Measurements from ENCODE around the gene DEUP1.
"Not testable (repeated sequence)": the region's sequence is repeated elsewhere in the genome, so short reads cannot be mapped to it uniquely, and the experiment has no call there.

The DEUP1 gene, protein sequence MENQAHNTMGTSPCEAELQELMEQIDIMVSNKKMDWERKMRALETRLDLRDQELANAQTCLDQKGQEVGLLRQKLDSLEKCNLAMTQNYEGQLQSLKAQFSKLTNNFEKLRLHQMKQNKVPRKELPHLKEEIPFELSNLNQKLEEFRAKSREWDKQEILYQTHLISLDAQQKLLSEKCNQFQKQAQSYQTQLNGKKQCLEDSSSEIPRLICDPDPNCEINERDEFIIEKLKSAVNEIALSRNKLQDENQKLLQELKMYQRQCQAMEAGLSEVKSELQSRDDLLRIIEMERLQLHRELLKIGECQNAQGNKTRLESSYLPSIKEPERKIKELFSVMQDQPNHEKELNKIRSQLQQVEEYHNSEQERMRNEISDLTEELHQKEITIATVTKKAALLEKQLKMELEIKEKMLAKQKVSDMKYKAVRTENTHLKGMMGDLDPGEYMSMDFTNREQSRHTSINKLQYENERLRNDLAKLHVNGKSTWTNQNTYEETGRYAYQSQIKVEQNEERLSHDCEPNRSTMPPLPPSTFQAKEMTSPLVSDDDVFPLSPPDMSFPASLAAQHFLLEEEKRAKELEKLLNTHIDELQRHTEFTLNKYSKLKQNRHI

DNA sequence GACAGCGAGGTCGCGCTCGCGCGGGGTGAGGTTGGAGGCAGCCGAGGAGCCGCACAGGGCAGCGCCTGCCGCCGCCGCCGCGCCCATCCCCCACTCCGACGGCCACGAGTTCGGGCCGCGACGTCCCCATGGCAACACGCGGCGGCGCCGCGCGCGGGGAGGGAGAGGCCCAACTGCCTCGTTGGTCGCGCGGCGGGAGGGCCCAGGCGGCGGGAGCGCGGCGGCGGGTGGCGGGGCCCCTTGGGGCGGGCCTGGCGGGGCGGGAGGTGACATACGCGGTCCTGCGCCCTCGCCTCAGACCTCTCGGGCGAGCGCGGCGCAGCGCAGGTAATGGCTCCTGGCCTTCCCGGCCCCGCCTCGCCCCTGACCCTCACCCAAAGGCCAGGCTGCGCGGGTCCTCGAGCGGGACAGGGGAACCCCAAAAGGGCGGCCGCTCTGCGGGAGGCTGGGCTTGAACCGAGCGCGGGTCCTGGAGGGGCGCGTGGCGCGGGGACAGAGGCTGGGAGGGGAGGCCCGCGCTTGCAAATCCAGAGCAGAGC, at the start of gene DEUP1:
Gene DEUP1, plus strand, starts transcription at position 297 of the 539 bp plus-strand sequence. CDS start 1,518 bp downstream, outside the sequence.
- no peak for DNase-seq

DNA sequence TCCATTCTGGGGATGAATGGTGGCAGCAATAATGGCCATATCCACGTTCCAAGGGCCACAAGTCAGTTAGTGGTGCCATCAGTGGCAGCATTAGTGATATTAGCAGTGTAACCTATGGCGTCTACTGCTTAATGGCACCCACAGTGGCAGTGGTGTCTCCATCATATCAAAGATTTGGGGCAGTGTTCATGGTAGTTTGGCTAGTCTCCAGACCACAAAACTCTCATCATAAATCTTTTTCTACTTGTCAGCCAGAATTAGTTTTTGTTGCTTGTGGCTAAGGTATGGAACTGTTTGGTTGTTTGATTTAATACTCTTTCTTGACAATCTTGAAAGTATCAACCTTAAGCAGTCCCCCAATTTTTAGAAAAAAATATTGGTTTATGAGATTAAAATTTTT, 45.1 kb upstream of the DEUP1 start:
- no peak for DNase-seq

DNA sequence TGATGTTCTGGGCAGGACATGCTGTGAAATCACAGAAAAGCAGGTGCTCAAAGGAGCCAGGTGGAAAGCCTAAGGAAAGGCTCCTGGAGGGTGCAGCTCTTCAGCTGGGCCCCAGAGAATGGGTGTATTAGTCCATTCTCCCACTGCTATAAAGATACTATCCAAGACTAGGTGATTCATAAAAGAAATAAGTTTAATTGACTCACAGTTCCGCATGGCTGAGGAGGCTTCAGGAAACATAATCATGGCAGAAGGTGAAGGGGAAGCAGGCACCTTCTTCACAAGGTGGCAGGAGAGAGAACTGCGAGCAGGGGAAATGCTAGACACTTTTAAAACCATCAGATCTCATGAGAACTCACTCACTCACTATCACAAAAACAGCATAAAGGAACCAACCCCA, 43.1 kb upstream of the DEUP1 start:
- DNase-seq, result no peak

DNA sequence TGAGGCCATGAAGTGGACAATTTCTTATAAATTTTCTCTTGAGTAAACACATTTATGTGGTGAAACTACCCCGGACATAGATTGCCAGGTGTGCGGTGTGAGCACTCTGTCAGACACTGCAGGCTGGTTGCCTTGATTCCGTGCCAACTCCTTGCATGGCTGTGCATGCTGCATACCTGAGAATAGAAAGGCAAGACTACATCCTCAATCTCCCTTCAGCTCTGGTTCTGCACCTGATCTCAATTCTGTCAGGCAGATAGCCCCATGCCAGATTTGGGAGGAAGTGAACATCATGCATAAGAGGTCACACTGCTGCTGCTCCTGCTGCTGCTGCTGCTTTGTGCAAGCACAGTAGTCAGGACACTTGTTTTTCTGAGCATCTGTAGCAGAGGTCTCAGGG, 42.5 kb upstream of the DEUP1 start:
- no peak for DNase-seq

DNA sequence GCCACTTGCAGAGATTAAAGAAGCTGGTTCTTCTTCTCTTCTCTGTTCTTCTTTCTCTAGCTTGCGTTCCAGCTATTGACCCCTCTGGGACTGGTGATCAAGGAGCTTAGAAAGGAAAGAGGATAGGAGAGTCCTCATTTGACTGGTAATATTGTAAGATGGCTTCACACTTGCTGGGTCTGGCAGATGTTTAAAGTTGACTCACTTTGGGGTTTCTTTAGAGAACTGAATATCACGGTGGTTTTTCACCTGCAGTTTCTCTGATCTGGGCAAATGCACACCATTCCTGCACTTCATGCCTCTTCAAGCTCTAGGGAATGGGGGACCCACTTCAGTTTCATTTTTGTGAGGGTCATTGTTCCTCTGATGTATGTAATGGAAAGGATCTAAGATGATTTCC, 41.8 kb upstream of the DEUP1 start:
- no peak for DNase-seq

DNA sequence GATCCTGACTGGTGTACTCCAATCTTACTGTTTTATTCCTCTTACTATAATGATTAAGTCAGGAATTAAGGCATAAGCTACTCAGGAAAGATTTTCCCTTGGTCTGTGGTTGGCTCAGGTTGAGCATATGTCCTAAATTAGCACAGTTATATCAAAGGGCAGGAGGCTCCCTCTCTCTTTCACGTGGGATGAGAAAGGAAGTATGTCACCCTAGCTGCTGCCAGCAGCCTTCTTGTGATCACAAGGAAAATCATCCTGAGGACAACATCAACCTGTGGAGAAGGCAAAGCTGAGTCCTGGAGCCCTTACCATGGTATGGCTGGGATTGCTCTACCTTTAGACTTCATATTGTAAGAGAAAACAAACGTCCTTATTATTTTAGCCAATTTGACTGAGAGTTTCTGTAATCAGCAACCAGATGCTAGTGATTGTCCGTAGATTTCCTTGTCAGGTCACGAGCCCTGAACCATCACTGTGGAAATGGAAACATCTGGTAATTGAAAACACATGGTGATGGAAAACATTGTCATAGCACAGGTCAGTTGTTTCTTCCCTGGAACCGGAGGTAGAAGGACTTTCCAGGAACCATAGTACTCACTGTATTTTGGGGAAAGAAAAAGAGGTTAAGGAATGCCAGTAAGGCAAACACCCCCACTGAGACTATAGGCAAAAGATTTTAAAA, 40.6 kb upstream of the DEUP1 start:
- no peak for DNase-seq

DNA sequence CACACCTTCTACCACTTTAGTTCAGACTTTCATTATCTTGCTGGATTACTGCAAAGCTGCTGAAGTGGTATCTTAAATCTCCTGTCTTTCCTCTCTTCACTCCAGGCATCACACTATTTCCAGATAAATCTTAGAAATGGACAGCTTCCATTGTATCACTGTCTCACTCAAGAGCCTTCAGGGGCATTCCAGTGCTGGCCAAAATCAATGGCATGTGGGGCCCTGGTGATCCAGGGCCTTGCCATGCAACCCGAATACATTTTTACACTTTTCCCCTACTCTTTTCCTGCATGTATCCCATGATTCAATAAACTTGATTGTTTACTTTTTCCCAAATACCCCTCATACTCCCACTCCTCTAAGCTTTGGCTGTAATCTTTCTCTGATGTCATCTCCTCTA, 39.4 kb upstream of the DEUP1 start:
- no peak for DNase-seq

DNA sequence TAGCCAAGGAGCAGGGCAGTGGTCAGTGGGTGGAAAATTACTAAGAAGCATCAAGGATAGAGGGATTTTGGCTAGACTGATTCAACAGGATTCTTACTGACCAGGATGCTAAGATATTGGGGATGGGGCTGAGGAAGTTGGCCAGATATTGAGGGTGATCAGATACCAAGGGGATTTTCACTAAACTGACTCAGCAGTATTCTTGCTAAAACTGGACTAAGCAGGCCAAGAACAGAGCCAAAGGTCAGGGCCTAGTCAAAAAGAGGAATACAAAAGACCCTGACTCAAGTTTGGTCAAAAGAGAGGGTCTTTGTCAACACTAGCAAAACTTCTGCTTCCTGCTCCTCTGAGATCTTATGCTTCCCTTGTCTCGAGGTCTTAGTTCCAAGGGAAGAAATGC, 38.6 kb upstream of the DEUP1 start:
- no peak for DNase-seq

DNA sequence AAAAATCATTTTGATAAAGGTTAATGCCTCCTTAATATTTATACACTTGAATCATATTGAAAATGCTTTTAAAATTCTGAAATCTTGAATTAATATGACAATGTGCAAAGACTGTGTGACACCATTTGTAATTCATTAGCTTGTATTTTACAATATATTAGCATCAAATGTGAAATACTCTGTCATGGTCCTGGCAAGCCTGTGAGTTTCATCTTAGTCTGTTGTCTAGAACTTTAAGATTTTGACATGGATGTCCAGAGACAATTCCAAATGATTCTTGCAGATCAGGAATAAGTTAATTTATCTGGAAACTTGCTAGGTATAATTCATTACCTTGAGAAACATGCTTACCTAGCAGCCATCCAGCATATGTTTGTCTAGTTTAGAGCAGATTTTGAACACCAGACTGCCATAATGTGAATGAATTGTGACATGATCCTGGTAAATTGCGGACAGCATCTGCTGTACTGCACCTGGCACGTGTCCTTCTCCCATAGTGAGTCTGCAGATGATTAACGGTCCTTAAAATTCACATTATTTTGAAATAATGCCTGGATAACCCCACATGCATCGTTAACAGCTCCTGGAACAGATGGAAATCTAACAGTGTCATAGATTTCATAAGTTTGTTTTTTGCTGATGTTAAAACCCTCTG, 34.5 kb upstream of the DEUP1 start:
- no peak for DNase-seq

DNA sequence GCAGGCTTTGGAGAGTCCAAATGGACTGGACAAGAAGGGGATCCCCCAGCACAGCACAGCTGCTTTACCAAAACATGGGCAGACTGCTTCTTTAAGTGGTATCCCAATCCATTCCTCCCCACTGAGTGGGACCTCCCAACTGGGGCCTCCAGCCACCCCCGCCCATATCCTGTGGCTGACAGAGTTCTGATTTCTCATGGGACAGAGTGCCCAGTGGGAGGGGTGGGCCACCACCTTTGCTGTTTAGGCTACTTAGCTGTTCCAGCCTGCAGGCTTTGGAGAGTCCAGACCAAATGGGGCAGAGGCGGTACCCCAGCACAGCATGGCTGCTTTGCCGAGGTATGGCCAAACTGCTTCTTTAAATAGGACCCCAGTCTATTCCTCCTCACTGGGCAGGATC, 26.9 kb upstream of the DEUP1 start:
- no peak for DNase-seq

DNA sequence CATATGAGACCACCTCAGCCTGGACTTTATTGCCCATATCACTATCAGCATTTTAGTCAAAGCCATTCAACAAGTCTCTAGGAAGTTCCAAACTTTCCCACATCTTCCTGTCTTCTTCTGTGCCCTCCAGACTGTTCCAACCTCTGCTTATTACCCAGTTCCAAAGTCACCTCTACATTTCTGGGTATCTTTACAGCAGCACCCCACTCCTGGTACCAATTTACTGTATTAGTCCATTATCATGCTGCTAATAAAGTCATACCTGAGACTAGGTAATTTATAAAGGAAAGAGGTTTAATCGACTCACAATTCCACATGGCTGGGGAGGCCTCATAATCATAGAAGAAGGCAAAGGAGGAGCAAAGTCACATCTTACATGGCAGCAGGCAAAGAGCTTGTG, 16.1 kb upstream of the DEUP1 start:
- not testable (repeated sequence) for DNase-seq

DNA sequence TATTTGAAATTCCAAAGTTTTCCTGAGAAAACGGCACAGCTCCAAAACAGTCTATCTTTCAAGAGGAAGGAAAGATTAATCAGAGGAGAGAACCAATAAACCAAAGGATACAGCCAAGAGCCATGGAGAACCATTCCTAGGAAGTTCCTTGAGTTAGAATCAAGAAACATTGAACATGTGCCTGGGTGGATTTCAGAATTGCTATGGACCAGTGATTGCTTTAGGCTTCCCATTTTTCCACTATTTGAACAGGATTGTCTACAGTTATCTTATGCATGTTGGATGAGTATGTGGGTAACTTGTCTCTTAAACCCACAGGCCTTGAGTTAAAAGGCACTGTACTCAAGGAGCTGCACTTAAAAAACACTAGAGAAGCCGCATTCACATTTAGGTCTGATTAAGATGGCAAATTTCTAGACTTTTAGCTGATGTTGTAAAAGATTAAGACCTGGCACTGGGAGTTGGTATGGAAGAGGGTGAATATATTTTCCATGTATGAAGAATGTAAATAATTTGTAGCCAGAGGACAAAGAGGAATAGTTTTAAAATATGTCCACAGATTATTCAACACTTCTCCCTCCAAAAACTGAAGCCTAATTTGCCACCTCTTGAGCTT, 11.2 kb upstream of the DEUP1 start:
- DNase-seq, result no peak

DNA sequence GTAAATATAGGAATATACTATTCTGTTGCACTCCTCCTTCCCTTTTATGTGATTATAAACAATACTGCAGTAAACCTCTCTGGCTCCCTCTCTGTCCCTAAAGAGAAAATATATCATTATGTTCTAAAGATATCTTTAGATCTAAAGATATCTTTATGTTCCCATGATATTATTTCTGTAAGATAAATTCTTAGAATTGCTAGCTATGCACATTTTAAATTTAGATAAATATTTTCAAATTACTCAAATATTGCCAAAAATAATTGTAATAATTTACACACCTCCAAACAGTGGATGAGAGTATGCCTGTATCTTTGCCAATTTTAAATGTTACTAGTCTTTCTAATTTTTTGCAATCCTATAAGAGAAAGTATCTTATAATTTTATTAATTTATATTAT, 10.3 kb upstream of the DEUP1 start:
- no peak for DNase-seq

DNA sequence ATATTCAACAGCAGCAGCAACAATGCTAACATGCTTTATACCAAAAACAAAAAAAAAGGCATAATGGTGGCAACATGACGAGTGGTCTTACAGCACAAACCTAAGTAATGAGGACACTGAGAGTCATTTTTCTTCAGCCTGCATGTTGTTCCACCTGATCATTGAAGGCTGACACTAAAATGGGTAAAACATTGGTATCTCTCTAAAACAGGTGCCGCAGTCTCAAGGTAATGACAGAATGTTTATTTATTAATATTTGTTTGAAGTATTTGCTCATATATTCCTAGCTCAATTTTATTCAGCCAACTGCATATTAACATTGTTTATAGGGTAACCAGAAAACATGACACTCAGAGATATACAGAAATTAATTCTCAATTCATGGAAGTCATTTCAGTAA, 8.3 kb upstream of the DEUP1 start:
- no peak for DNase-seq

DNA sequence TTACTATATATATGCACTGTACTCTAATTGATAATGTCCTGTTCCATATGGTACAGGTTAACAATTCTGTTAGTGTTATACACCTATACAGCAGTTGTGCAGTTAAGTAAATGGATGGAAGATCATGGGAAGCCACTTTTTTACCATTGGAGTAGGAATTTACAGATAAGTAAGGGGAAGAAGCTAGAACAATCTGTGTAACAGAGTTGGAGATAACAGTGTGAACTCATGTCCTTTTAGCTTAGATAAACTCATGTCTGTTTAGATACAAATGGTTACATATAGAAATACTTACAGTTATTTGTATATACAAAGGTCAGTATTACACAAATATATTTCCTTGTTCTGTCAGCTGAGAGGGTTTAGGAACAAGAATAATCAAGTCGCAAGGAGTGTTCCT, 6.8 kb upstream of the DEUP1 start:
- no peak for DNase-seq

DNA sequence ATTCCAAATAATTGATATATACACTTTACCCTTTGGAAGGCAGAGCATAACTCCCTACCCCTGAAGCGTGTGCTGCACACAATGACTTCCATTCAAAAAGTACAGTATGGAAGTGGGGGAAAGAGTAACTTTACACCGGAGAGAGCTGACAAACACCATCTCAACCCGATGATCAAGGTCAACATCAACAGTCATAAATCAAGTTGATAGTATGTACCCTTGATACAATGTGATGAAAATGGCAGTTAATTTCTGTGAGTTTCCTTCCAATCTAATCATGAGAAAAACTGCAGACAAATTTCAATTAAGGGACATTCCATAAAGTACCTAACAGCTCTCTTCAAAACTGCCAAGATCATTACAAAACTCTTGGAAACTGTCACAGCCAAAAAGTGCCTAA, 6.0 kb upstream of the DEUP1 start:
- DNase-seq, result no peak

DNA sequence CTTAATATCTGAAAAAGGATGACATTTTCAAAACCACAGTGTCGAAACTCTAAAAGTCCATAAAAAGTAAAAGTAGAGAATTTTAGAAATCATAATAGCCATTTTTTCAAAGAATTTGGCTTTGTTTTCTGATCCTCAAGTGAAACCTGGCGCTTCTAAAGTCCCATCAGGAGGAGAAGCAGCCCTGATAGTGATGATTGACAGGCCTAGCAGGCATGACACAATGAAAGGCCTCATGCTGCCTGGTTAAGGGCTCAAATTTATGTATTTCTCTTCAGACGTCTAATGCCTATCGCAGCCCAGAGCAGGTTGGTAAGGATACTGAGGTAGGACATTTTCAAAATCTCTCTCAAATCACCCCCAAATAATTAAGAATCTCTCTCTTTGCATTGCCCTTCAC, 3.9 kb upstream of the DEUP1 start:
- no peak for DNase-seq

DNA sequence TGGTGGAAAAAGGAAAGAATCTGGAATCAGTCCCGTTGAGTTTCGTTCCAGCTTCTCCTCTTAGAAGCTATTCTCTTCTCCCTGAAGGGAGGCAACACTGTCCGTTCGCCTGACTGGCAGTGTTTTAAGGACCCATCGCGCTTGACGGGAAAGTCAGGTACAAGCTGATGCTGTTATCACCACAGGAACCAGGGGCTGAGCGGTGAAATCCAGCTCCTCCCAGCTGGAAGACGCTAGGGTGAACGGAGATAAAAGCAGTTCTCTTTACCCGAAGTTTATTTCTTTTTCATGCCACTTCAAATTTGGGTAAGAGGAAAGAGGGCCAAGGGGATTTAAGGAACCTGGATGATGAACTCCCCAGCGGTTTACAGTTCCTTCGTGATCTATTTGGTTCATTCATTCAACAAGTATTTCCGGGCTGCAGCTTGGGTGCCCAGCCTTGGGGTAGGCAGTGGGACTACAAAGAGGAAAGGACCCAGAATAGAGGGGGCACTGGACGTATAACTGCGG, 551 bp upstream of the DEUP1 start:
- DNase-seq, result no peak

DNA sequence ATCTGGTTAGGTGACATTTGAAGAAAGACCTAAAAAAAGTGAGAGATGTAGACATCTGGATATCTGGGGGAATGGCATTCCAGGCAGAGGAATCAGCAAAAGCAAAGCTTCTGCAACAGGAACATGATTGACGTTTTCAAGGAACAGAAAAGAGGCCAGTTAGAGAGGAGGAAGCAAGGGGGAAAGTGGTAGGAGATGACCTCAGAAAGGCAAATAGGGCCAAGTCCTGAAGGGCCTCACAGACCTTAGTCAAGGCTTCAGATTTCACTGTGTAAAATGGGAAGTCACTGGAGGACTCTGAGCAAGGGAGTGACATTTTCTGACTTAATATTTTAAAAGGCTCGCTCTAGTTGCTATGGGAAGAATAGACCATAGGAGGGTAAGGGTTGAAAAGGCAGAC, 9.7 kb downstream of the DEUP1 start:
- DNase-seq, result no peak

DNA sequence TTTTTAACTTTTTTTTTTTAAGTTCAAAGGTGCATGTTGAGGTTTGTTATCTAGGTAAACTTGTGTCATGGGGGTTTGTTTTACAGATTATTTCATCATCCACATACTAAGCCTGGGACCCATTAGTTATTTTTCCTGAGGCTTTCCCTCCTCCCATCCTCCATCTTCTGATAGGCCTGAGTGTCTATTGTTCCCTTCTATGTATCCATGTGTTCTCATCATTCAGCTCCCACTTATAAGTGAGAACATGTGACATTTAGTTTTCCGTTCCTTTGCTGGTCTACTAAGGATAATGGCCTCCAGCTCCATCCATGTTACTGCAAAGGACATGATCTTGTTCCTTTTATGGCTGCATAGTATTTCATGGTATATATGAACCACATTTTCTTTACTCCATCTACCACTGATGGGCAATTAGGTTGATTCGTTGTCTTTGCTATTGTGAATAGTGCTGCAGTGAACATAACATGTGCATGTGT, 14.4 kb downstream of the DEUP1 start:
- DNase-seq, result no peak

DNA sequence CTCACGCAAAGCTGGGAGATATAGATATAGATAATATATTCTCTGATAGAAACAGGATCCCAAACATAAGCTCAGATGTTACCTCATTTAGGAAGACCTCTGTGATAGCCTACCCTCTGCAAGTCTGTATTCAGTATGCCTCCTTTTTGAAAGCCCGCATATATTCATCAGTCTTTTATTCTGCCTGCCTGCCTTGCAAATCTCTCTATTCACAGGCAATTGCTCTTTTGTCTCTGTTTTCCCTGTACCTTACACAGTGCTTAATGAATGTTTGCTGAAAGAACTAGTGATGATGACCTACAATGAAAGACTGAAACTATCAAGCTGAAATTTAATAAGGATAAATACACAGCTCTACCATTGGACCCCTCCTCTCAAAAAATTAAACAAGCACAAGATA, 18.4 kb downstream of the DEUP1 start:
- DNase-seq, result no peak

DNA sequence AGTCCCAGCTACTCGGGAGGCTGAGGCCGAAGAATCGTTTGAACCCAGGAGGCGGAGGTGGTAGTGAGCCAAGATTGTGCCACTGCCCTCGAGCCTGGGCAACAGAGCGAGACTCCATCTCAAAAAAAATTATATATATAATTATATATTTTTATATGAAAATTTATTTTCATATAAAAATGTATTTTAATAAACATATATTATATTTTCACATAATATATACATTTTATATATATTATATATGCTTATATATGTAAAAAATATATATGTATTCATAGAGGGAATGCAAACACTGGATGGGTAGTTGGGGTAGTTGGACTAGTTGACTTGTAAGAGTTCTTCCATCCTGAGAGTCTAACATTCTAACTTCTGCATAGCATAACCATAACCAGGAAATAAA, 20.3 kb downstream of the DEUP1 start:
- DNase-seq, result no peak

DNA sequence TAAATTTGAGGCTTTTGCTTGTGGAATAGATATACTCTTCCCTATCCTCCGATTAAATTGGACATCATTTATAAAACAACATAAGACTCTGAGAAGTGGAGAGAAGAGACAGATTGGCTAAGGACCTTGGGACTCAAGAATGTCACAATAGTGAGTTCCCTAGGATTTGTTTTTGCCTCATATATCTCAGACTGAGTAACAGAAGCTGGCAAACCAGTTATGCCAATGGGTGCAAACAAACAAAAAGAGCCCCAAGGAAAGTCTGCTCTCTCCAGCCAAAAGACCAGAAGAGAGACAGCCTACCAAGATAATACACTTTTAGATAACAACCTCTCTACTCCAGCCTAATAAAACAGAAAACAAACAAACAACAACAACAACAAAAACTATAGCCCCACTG, 28.9 kb downstream of the DEUP1 start:
- DNase-seq, result no peak

Data from CD4-positive, alpha-beta T cell treated with Interleukin-21 for 1 hour (primary cell).